ENCODE results near the gene HIPK1. TPM values are rescaled to one million over a fixed set of nuclear protein-coding genes. Genes with fewer than 3 reads are reported as not detected.

The HIPK1 gene
- total RNA-seq (2016; rRNA removed; fragmentation: Illumina TruSeq; extraction: Trizol) (20.8 and 28.9 TPM in 2 replicates), polyA plus RNA-seq (2011; rRNA removed) (31.8 and 33.4 TPM in 2 replicates), polyA minus RNA-seq (2011; rRNA and poly(A)+ RNA removed; ENCODE audit: low replicate concordance) (188 and 239 TPM in 2 replicates), Bru-seq, nascent RNA (percentile 78 among the genes with signal in this experiment), BruChase-seq, experiment 1, labeled RNA remaining after a 6-hour chase (percentile 91 among the genes with signal in this experiment), BruChase-seq, experiment 2, labeled RNA remaining after a 2-hour chase (percentile 87 among the genes with signal in this experiment)
- total RNA-seq (2016; cell fraction: cytosol; rRNA removed; fragmentation: Illumina TruSeq; extraction: Trizol; ENCODE audit: low read depth): 2.6 and 3.3 TPM in 2 replicates
- 21.2 and 27.9 TPM in 2 replicates for total RNA-seq (2016; cell fraction: insoluble cytoplasmic fraction; rRNA removed; fragmentation: Illumina TruSeq; extraction: Trizol)
- total RNA-seq (2016; cell fraction: membrane; rRNA removed; fragmentation: Illumina TruSeq; extraction: Trizol): 9.1 and 10.1 TPM in 2 replicates
- 17.6 and 20.7 TPM in 2 replicates for total RNA-seq (2016; cell fraction: nucleus; rRNA removed; fragmentation: Illumina TruSeq; extraction: Trizol)
- polyA plus RNA-seq (2011; cell fraction: cytosol; rRNA removed): 23.7 and 24.9 TPM in 2 replicates
- polyA plus RNA-seq (2011; cell fraction: nucleus; rRNA removed): 27.2 and 33.2 TPM in 2 replicates
- 17.6 and 21.9 TPM in 2 replicates for polyA plus RNA-seq (2012)
- 0.47 and 0.53 TPM in 2 replicates for polyA plus RNA-seq (2016; cell fraction: cytosol; fragmentation: Illumina TruSeq; extraction: Trizol; ENCODE audit: low read depth)
- 22.0 and 23.3 TPM in 2 replicates for polyA plus RNA-seq (2016; cell fraction: insoluble cytoplasmic fraction; fragmentation: Illumina TruSeq; extraction: Trizol; ENCODE audit: low read depth)
- 3.1 and 4.1 TPM in 2 replicates for polyA plus RNA-seq (2016; cell fraction: membrane; fragmentation: Illumina TruSeq; extraction: Trizol; ENCODE audit: low read depth)
- 21.7 and 22.1 TPM in 2 replicates for polyA plus RNA-seq (2016; cell fraction: nucleus; fragmentation: Illumina TruSeq; extraction: Trizol; ENCODE audit: insufficient read depth, low read depth)
- polyA minus RNA-seq (2011; cell fraction: cytosol; rRNA and poly(A)+ RNA removed): 49.5 and 56.5 TPM in 2 replicates
- polyA minus RNA-seq (2011; cell fraction: nucleus; rRNA and poly(A)+ RNA removed): 32.8 and 43.5 TPM in 2 replicates
- long read RNA-seq, experiment 1, partial matches to known transcripts: 0 of 3 reads
- long read RNA-seq, experiment 1, other reads (novel, unspliced or antisense): 3 of 3 reads
- long read RNA-seq, experiment 2, partial matches to known transcripts: 0 of 30 reads
- long read RNA-seq, experiment 2, other reads (novel, unspliced or antisense): 30 of 30 reads

DNA sequence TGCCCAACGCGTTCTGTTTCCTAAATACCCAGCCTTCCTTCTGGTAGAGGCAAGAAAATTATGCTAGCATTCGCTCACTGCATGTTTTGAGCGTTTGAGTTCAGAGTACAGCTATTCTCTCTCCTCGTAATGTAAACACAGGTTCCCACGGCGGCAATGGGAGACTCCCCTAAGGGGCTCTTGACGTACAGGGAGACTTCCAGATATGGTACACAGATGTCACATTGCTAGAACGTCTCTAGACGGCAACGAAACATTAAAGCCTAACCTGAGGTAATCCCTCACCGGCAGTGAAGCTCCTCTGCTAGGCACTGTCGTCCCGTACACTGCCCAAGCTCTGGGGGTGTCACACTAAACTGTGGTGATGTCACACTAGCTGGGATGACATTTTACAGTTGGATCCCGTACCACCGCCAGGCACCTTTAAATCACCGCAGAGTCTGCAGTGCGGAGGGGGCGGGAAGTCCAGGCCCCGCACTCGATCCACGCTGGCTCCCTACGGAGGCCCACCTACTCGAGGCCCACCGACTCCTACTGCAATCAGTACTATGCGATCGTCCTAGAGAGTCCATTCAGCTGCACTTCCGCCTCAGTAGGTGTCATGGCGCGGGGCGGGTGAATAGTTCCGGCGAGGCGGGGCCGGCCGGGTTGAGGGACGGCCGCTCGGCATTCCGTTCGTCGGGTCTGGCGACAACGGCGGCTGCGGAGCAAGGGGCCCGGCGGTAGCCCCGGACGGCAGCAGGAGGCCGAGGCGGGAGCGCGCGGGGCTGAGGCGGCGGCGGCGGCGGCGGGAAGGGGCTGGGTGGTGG, at the start of gene HIPK1:
TSS of gene HIPK1 (plus strand) at position 384 of the 809 bp plus-strand sequence.
- peak; percentile 80 for ATAC-seq
- H3K4me2 ChIP-seq (ENCODE audit: low read depth, low read length): peak within 1 kb of the TSS; percentile 85
- ChIA-PET POLR2A (interaction anchor here (0.7 to 4.4 kb wide), 13 partner anchors 9 to 170 kb away, joined by 3 to 102 read pairs (median 5); partner anchors contain the start of genes AP4B1, DCLRE1B, PHTF1 and RSBN1), CTCF (ENCODE audit: low intra/inter-chr PET ratio, low total read pairs) (interaction anchor here (1.1 kb wide), 1 partner anchor 24 kb away, joined by 3 read pairs; the partner anchor contains the start of genes AP4B1 and DCLRE1B)
- peak within 1 kb of the TSS; percentile 90 to 99 (median 99) for H3K4me3 ChIP-seq (replicated peaks in 1 of 3; ENCODE audit: insufficient read depth in 1 of 3, low read depth in 2 of 3, low read length in 3 of 3)
- H2AFZ ChIP-seq (ENCODE audit: low read length): peak within 1 kb of the TSS; percentile 84
- no TSS peak for BruUV-seq (replicated peaks)
- no peaks in the 10 kb centered on the region for H3K9me3 ChIP-seq (ENCODE audit: low read length)
- DNase-seq (ENCODE audit: low spot score): peak; percentile 86
- peak within 1 kb of the TSS; percentile 99 for H3K27ac ChIP-seq (ENCODE audit: extremely low read length, insufficient read depth, low read length)
- H3K9ac ChIP-seq (ENCODE audit: insufficient read depth, low read depth, low read length): peak within 1 kb of the TSS; percentile 96
- peaks cover 17% of the 10 kb centered on the region for H4K20me1 ChIP-seq (ENCODE audit: insufficient read depth, low read length)
- H3K79me2 ChIP-seq (ENCODE audit: insufficient read depth, low read length): peaks cover 43% of the 10 kb centered on the region
- under 1% methylated on average over 48 of the region's 61 CpGs for WGBS (ENCODE audit: low lambda C conversion rate)
- intact Hi-C loops (cut with micrococcal nuclease; ENCODE audit: unreplicated experiment) (loop anchor here (1.0 to 2.0 kb wide), 2 partner anchors 24 to 94 kb away; partner anchors contain the start of gene DCLRE1B), in situ Hi-C loops (cut with HindIII; ENCODE audit: extremely low pct_ligation_motif_present, low pct_unique_long_range_greater_than_20kb) (no loop called here)
- H3K4me1 ChIP-seq (ENCODE audit: insufficient read depth, low read length): peaks cover 54% of the 10 kb centered on the region
- no peaks in the 10 kb centered on the region; a peak in 1 of 5 replicates for H3K27me3 ChIP-seq (ENCODE audit: control insufficient read depth in 1 of 2, insufficient read depth in 2 of 2, low read length in 2 of 2)
- FAIRE-seq: peak; percentile 73
- no peaks in the 10 kb centered on the region for H3K36me3 ChIP-seq (replicated peaks in 1 of 2; ENCODE audit: control insufficient read depth in 1 of 2, insufficient read depth in 2 of 2, low read length in 2 of 2)
- peak; percentile 61; the same call in 1 of the 2 replicates for TF ChIP-seq TEF (CRISPR knock-in tag; IDR thresholded peaks at IDR 0.05)
- peak; percentile 44; the same call in 1 of the 2 replicates for TF ChIP-seq SIN3B (IDR thresholded peaks at IDR 0.05; ENCODE audit: low read length)
- TF ChIP-seq PAXIP1 (CRISPR knock-in tag; conservative IDR thresholded peaks at IDR 0.05): peak; percentile 85
- TF ChIP-seq TSC22D2 (CRISPR knock-in tag; IDR thresholded peaks at IDR 0.05; ENCODE audit: borderline replicate concordance): no peak
- no peak for TF ChIP-seq SNRNP70 (IDR thresholded peaks at IDR 0.05; ENCODE audit: low read depth, low read length)
- TF ChIP-seq YEATS2 (CRISPR knock-in tag; IDR thresholded peaks at IDR 0.05; ENCODE audit: borderline replicate concordance): peak; percentile 71
- TF ChIP-seq, protein P1, sequence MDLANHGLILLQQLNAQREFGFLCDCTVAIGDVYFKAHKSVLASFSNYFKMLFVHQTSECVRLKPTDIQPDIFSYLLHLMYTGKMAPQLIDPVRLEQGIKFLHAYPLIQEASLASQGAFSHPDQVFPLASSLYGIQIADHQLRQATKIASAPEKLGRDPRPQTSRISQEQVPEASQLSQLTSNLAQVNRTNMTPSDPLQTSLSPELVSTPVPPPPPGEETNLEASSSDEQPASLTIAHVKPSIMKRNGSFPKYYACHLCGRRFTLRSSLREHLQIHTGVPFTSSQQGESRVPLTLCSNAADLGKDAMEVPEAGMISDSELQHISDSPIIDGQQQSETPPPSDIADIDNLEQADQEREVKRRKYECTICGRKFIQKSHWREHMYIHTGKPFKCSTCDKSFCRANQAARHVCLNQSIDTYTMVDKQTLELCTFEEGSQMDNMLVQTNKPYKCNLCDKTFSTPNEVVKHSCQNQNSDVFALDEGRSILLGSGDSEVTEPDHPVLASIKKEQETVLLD (CRISPR knock-in tag; IDR thresholded peaks at IDR 0.05; ENCODE audit: low read depth): peak; percentile 84
- TF ChIP-seq ZNF18 (CRISPR knock-in tag; IDR thresholded peaks at IDR 0.05; ENCODE audit: insufficient replicate concordance): peak; percentile 59
